Transverse colon (tissue), 3 donors: ENCODE measurements around the gene HAPLN3.
"Not testable (repeated sequence)": the region's sequence is repeated elsewhere in the genome, so short reads cannot be mapped to it uniquely, and the experiment has no call there.

Experiments used
- EP300 ChIP-seq: sonication (generic); formaldehyde crosslinking; IDR thresholded peaks from one replicate; pipeline ENCODE4 v1.6.1; 2017; ENCODE audit warnings: antibody characterized with exemption, low read depth
- TF ChIP-seq, protein P1 (sequence below), 5 experiments: fragments of 200-600 bp in 3 of 5; fragments of 450-650 bp in 2 of 5; sonication (generic) in 3 of 5; IDR thresholded peaks; 1 replicate in 2 of 5; 2 replicates in 3 of 5; pipeline ENCODE4 v1.5.1; 2016 to 2017; ENCODE audit warnings: antibody characterized with exemption in 5 of 5, inconsistent platforms in 3 of 5, mild to moderate bottlenecking in 2 of 5, moderate library complexity in 1 of 5

- TF ChIP-seq, protein P1, sequence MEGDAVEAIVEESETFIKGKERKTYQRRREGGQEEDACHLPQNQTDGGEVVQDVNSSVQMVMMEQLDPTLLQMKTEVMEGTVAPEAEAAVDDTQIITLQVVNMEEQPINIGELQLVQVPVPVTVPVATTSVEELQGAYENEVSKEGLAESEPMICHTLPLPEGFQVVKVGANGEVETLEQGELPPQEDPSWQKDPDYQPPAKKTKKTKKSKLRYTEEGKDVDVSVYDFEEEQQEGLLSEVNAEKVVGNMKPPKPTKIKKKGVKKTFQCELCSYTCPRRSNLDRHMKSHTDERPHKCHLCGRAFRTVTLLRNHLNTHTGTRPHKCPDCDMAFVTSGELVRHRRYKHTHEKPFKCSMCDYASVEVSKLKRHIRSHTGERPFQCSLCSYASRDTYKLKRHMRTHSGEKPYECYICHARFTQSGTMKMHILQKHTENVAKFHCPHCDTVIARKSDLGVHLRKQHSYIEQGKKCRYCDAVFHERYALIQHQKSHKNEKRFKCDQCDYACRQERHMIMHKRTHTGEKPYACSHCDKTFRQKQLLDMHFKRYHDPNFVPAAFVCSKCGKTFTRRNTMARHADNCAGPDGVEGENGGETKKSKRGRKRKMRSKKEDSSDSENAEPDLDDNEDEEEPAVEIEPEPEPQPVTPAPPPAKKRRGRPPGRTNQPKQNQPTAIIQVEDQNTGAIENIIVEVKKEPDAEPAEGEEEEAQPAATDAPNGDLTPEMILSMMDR (IDR thresholded peaks at IDR 0.05), result not testable (repeated sequence)
- TF ChIP-seq EP300, result not testable (repeated sequence)
These were observed 39.1 kb upstream of the HAPLN3 start for GRCh38 chr15:88934449-88934848.
